Suprapubic skin (tissue), 3 donors: Measurements from ENCODE around the gene WDR91.

ENCODE experiments used
- CTCF ChIP-seq, 2 donors: fragments of 200-600 bp in 1 of 2; fragments of 450-650 bp in 1 of 2; sonication (generic) in 1 of 2; IDR thresholded peaks; one replicate each; pipeline ENCODE4 v1.5.1; 2016 to 2019; ENCODE audit warnings: antibody characterized with exemption in 2 of 2, mild to moderate bottlenecking in 1 of 2, moderate library complexity in 1 of 2
- EP300 ChIP-seq: sonication (generic); formaldehyde crosslinking; IDR thresholded peaks from one replicate; pipeline ENCODE4 v1.6.1; 2017; ENCODE audit warnings: antibody characterized with exemption

DNA sequence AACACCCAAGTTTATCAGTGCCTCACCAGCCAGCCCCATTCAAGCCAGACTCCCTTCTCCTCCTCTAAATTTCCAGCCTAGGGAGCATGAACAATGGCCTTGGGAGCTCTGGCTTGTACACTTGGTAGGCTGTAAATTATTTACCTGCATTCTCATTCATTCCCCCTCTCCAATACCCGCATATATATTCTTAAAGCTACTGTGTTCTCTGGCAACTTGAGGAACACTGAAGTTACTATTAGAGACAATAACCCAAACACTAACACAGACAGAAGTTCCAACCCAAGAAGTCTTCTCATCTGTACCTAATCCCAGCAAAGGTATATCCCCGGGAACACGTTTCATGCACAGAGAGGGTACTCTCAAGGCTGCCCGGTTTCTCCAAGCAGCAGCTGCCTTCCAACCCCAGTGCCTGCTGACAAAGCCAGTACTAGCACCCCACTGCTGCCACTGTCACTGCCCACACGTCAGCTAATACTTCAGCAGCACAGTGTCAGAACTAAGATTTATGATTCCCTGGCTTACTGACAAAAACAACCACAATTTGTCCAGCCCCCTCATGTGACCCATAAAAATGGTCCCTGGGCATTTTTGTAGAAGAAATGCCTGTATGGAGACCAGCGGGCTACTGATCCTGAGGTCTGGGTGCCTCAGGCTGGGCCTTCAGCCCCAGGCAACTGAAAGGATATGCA lies 3.1 kb downstream of the WDR91 start:
- TF ChIP-seq CTCF (IDR thresholded peaks at IDR 0.05): no peak
- TF ChIP-seq EP300: no peak
